Peyer's patch (tissue), 4 donors: Measurements from ENCODE around the gene SLC39A5. TPM values are rescaled to one million over a fixed set of nuclear protein-coding genes. Genes with fewer than 3 reads are reported as not detected.

Source experiments
- DNase-seq, 3 donors: peaks; one replicate each; pipeline ENCODE4 v3.0.0-alpha.2; 2017 to 2019
- H3K27ac ChIP-seq, 4 donors: fragments of 200-600 bp; sonication (generic); one replicate each; pipeline ENCODE4 v1.5.1; 2016 to 2019
- H3K27me3 ChIP-seq, 2 donors: fragments of 200-600 bp; sonication (generic); one replicate each; pipeline ENCODE4 v1.5.1; 2019
- H3K36me3 ChIP-seq, 3 donors: fragments of 200-600 bp; sonication (generic); one replicate each; pipeline ENCODE4 v1.5.1; 2016 to 2019
- H3K4me1 ChIP-seq, 4 donors: fragments of 200-600 bp; sonication (generic); one replicate each; pipeline ENCODE4 v1.5.1; 2016 to 2019
- H3K4me3 ChIP-seq, 4 donors: fragments of 200-600 bp; sonication (generic); 1 replicate in 3 of 4; 2 replicates in 1 of 4; pipeline ENCODE4 v1.5.1; 2016 to 2019; ENCODE audit warnings: mild to moderate bottlenecking in 1 of 4
- H3K9me3 ChIP-seq, 4 donors: fragments of 200-600 bp; sonication (generic); one replicate each; pipeline ENCODE4 v1.5.1; 2016 to 2019; ENCODE audit warnings: mild to moderate bottlenecking in 1 of 4
- POLR2A ChIP-seq, 2 donors: fragments of 450-650 bp; IDR thresholded peaks; one replicate each; pipeline ENCODE4 v1.5.1; 2017; ENCODE audit warnings: antibody characterized with exemption in 2 of 2, mild to moderate bottlenecking in 2 of 2, moderate library complexity in 2 of 2
- total RNA-seq, 4 donors: library from RNA; depleted of rRNA; stranded (reverse); fragments of >200 nt; gene quantifications; one replicate each; pipeline ENCODE4 v1.1.0, GENCODE V29; 2016
- TF ChIP-seq, protein P1 (sequence below), 6 experiments: fragments of 450-650 bp in 4 of 6; fragments of 200-600 bp in 2 of 6; sonication (generic) in 1 of 6; IDR thresholded peaks; one replicate each; pipeline ENCODE4 v1.5.1; 2017 to 2019; ENCODE audit warnings: antibody characterized with exemption in 6 of 6, mild to moderate bottlenecking in 3 of 6, moderate library complexity in 1 of 6

Gene SLC39A5
- total RNA-seq, 4 donors from 2014 or later, result 96.6 to 950 (median 626) TPM

DNA sequence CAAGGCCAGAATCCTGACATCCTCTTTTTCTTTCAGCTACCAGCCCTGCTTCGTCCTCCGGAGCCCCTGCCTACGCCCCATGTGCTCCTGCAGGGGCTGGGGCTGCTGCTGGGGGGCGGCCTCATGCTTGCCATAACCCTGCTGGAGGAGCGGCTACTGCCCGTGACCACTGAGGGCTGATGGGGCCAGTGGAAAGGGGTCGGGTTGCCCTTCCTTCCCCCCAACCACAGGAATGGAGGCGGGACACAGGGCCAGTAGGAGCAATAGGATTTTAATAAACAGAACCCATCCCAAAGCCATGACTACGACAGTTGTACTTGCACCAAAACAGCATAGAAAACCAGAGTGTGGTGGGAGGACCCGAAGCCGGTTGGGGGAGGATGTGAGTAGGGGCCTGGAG lies 7.7 kb downstream of the SLC39A5 start:
- no peaks in the 10 kb centered on the region for H3K4me1 ChIP-seq
- no peaks in the 10 kb centered on the region for H3K9me3 ChIP-seq
- H3K36me3 ChIP-seq, result peaks cover 0 to 58% (median 0%) of the 10 kb centered on the region in 3 donors
- no peaks in the 10 kb centered on the region for H3K27me3 ChIP-seq
- H3K4me3 ChIP-seq, result no peak overlapping the region
- TF ChIP-seq, protein P1, sequence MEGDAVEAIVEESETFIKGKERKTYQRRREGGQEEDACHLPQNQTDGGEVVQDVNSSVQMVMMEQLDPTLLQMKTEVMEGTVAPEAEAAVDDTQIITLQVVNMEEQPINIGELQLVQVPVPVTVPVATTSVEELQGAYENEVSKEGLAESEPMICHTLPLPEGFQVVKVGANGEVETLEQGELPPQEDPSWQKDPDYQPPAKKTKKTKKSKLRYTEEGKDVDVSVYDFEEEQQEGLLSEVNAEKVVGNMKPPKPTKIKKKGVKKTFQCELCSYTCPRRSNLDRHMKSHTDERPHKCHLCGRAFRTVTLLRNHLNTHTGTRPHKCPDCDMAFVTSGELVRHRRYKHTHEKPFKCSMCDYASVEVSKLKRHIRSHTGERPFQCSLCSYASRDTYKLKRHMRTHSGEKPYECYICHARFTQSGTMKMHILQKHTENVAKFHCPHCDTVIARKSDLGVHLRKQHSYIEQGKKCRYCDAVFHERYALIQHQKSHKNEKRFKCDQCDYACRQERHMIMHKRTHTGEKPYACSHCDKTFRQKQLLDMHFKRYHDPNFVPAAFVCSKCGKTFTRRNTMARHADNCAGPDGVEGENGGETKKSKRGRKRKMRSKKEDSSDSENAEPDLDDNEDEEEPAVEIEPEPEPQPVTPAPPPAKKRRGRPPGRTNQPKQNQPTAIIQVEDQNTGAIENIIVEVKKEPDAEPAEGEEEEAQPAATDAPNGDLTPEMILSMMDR (IDR thresholded peaks at IDR 0.05), result no peak
- no peak for TF ChIP-seq POLR2A (IDR thresholded peaks at IDR 0.05)
- H3K27ac ChIP-seq, result no peak overlapping the region
- no peak for DNase-seq

DNA sequence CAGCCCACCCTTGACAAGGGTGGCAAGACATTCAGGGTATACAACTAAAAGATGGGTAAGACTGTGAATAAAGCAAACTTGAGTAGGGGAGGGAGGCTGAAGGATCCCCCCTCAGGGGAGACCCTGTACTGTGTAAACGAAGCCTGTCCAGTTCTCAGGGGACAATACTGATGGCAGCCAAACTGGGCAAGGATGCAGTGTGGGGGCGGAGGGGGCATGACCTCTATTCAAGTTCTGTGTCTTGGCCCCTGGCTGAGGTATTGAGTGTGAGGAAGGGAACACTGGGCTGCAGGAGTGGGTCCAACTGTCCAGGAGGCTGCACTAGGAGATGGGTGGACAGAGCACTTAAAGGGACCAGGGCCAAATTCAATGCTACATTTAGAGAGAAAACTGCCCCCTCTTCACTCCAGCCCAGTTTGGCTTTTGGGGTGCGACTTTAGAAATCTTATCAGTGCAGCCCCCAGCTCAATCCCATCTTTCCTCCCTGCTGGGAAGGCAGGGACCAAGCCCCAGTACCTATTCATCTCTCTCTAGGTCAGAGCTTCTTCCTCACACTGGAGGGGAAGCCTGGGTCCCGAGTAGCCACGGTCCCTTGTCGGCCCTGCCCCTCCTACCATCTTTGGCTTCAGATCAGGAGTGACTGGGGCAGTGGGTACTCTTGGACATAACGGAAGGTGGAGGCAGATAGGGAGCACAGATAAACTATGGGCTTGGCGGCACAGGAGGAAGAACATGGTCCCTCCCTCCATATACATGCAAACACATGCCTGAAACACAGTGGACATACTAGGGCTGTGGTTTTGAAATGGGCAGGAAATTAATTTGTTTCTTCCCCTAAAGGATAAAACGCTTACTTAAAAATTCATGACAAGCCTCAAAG lies 11.8 kb downstream of the SLC39A5 start:
- no peak for DNase-seq
- TF ChIP-seq, protein P1 (IDR thresholded peaks at IDR 0.05), result no peak
- no peak for TF ChIP-seq POLR2A (IDR thresholded peaks at IDR 0.05)
- no peaks in the 10 kb centered on the region for H3K4me1 ChIP-seq
- no peak overlapping the region for H3K27ac ChIP-seq
- peaks cover 0 to 90% (median 0%) of the 10 kb centered on the region in 3 donors for H3K36me3 ChIP-seq
- no peaks in the 10 kb centered on the region for H3K9me3 ChIP-seq
- H3K4me3 ChIP-seq, result no peak overlapping the region
- H3K27me3 ChIP-seq, result no peaks in the 10 kb centered on the region

DNA sequence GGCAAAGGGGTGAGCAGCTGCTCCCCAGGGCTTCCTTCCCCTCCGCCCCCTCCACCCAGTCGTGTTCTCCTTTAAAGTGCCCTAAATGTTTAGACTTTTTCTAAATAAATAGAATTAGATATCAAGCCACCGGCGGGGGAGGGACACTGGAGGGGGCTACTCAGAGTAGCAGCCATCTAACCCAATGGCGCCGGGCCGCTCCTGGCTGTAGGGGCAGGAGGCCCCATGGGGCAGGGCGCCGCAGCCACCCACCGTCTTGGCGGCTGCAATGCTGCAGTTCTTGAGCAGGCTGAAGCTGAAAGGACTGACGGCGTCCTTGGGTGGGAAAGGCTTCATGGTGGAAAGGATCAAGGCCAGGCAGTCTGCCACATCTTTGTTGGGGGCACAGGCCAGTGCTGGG lies 13.1 kb downstream of the SLC39A5 start:
- DNase-seq, result no peak
- Histone ChIP-seq H3K9me3 (no peaks in the 10 kb centered on the region), H3K27ac (no peak overlapping the region), H3K27me3 (no peaks in the 10 kb centered on the region), H3K36me3 (peaks cover 0 to 92% (median 0%) of the 10 kb centered on the region in 3 donors), H3K4me3 (no peak overlapping the region), H3K4me1 (no peaks in the 10 kb centered on the region)
- no peak for TF ChIP-seq POLR2A (IDR thresholded peaks at IDR 0.05)
- TF ChIP-seq, protein P1 (IDR thresholded peaks at IDR 0.05), result no peak

DNA sequence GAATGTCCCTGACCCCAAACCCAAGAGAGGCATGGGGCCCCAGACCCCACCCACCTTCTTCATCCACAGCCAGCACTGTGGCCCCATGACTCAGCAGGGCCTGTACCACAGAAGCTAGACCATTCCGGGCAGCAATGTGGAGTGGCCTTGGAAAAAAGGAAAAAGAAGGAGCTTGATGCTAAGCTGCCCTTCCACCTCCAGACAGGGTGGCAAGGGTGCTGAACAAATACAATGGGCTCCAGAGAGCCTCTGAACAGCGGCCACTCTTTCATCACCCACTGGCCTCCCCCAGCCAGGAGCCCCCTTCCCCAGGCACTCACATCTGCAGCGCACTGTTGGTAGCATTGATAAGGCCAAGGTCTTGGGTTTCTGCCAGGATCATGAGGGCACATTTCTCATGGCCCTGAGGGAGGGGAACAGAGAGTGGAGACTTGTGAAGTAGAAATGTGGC lies 13.9 kb downstream of the SLC39A5 start:
- no peak overlapping the region for H3K27ac ChIP-seq
- peaks cover 0 to 94% (median 0%) of the 10 kb centered on the region in 3 donors for H3K36me3 ChIP-seq

DNA sequence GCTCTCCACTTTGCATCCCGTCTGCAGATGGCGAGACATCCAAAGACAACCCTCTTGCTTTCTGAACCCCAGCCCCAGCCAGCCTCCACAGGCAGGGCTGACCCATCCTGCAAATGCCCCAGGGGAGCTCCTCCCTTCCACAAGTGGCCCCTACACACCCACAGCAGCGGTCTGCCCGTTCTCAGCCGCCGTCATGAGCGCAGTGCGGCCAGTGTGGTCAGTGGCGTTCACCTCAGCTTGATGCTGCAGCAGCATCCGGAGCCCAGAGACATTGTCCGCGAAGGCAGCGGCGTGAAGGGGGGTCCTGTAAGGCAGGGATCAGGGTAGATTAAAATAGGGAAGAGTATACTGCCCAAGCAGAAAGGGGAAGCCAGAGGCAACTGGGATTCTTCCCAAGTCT lies 14.6 kb downstream of the SLC39A5 start:
- no peak for TF ChIP-seq POLR2A (IDR thresholded peaks at IDR 0.05)
- TF ChIP-seq, protein P1 (IDR thresholded peaks at IDR 0.05), result no peak
- no peak for DNase-seq
- no peak overlapping the region for H3K4me3 ChIP-seq
- H3K4me1 ChIP-seq, result no peaks in the 10 kb centered on the region
- H3K36me3 ChIP-seq, result peaks cover 0 to 100% (median 0%) of the 10 kb centered on the region in 3 donors
- H3K27ac ChIP-seq, result no peak overlapping the region
- H3K27me3 ChIP-seq, result no peaks in the 10 kb centered on the region
- H3K9me3 ChIP-seq, result no peaks in the 10 kb centered on the region

More for the DNA sequence above, 13.9 kb downstream of the SLC39A5 start:
- Histone ChIP-seq H3K4me3 (no peak overlapping the region), H3K9me3 (no peaks in the 10 kb centered on the region), H3K4me1 (no peaks in the 10 kb centered on the region), H3K27me3 (no peaks in the 10 kb centered on the region)
- no peak for DNase-seq
- no peak for TF ChIP-seq POLR2A (IDR thresholded peaks at IDR 0.05)
- TF ChIP-seq, protein P1 (IDR thresholded peaks at IDR 0.05), result no peak
